Measurements from ENCODE around the gene PTPN4.

DNA sequence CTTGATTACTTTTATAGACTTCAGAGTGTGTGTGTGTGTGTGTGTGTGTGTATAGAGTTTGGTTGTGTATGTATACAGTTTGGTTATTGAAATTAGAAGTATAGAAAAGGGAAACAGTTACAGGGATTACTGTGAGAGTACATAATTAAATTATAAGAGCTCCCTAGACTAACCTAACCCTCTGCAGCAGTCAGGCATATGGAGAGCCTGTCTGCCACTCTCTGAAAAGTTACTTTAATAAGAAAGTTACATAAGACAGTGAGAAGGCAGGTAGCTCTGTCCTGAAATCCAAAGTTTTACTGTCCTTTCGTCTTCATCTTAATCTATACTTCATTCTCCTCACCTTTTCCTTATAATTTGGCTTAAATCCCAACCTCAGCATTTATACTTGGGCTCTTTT, 181.7 kb downstream of the PTPN4 start:
- TF ChIP-seq, protein P1, sequence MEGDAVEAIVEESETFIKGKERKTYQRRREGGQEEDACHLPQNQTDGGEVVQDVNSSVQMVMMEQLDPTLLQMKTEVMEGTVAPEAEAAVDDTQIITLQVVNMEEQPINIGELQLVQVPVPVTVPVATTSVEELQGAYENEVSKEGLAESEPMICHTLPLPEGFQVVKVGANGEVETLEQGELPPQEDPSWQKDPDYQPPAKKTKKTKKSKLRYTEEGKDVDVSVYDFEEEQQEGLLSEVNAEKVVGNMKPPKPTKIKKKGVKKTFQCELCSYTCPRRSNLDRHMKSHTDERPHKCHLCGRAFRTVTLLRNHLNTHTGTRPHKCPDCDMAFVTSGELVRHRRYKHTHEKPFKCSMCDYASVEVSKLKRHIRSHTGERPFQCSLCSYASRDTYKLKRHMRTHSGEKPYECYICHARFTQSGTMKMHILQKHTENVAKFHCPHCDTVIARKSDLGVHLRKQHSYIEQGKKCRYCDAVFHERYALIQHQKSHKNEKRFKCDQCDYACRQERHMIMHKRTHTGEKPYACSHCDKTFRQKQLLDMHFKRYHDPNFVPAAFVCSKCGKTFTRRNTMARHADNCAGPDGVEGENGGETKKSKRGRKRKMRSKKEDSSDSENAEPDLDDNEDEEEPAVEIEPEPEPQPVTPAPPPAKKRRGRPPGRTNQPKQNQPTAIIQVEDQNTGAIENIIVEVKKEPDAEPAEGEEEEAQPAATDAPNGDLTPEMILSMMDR (IDR thresholded peaks at IDR 0.05): no peak
- TF ChIP-seq POLR2A (IDR thresholded peaks at IDR 0.05): no peak
- no peak for TF ChIP-seq POLR2AphosphoS5 (IDR thresholded peaks at IDR 0.05)
